Neural crest cell (in vitro differentiated cells): ENCODE measurements around the gene APBB1IP. TPM values are rescaled to one million over a fixed set of nuclear protein-coding genes. Genes with fewer than 3 reads are reported as not detected.
"Not testable (repeated sequence)": the region's sequence is repeated elsewhere in the genome, so short reads cannot be mapped to it uniquely, and the experiment has no call there.

Experiments used
- DNase-seq: peaks from one replicate; pipeline ENCODE4 v3.0.0; 2021; ENCODE audit warnings: low read depth, mixed read lengths, low spot score
- H3K27ac Mint-ChIP-seq: one replicate; pipeline ENCODE4 v1.8.0; 2021; ENCODE audit warnings: mild to moderate bottlenecking, mixed read lengths; ENCODE audit not compliant: unreplicated experiment
- H3K27me3 Mint-ChIP-seq: 2 replicates; pipeline ENCODE4 v1.8.0; 2021; ENCODE audit warnings: low read depth, mild to moderate bottlenecking, mixed read lengths
- H3K36me3 Mint-ChIP-seq: 2 replicates; pipeline ENCODE4 v1.8.0; 2021; ENCODE audit warnings: low read depth, mild to moderate bottlenecking, mixed read lengths
- H3K4me1 Mint-ChIP-seq: 2 replicates; pipeline ENCODE4 v1.8.0; 2021; ENCODE audit warnings: mixed read lengths
- H3K4me3 Mint-ChIP-seq: one replicate; pipeline ENCODE4 v1.8.0; 2021; ENCODE audit warnings: mild to moderate bottlenecking, mixed read lengths
- H3K9me3 Mint-ChIP-seq: 2 replicates; pipeline ENCODE4 v1.8.0; 2021; ENCODE audit warnings: mixed read lengths
- total RNA-seq: library from RNA; stranded (reverse); gene quantifications from 2 replicates; pipeline ENCODE4 v1.2.1, GENCODE V29; 2021
- TF ChIP-seq, protein P1 (sequence below): fragments of 200-600 bp; sonication (generic); conservative IDR thresholded peaks from 2 replicates; pipeline ENCODE4 v1.5.0; 2021; ENCODE audit warnings: antibody characterized with exemption, mild to moderate bottlenecking

Gene APBB1IP
- total RNA-seq, 1 donor from 2014 or later, result not detected

DNA sequence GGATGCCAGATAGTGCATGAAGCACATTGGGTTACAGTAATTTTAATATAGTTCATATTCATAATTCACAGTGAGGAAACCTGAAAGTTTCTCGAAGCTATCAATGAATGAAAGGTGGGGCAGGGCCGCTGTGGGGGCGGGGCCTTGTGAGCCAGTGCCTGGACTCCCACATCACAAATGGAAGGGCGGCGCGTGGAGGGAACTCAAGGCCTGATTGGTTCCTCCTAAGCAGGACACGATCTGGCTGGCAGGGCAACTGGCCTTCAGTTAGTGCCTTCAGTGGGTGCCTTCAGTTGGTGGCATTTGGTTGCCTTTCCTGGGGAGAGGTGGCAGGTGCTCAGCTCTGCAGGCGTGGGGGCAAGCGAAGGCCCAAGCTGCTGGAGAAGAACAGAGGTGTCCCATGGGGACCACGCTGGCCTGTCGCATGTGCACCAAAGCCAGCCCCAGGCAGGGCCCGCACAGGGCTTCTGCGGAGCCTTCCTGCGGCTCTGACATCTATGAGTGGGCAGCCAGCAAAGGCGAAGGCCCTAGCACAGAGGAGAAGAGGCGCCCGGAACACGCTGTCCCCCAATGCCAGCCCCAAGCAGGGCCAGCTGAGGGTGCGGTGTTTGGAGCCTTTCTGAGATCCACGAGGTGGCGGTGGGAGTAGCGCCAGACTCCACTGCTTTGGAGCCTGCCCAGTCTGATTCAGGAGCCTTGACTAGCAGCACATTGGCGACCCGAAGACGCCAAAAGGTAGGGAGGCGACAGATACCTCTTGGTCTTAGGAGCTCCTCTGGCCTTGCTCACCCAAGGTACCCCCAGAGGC lies 141.3 kb downstream of the APBB1IP start:
- DNase-seq, result no peak
- TF ChIP-seq, protein P1, sequence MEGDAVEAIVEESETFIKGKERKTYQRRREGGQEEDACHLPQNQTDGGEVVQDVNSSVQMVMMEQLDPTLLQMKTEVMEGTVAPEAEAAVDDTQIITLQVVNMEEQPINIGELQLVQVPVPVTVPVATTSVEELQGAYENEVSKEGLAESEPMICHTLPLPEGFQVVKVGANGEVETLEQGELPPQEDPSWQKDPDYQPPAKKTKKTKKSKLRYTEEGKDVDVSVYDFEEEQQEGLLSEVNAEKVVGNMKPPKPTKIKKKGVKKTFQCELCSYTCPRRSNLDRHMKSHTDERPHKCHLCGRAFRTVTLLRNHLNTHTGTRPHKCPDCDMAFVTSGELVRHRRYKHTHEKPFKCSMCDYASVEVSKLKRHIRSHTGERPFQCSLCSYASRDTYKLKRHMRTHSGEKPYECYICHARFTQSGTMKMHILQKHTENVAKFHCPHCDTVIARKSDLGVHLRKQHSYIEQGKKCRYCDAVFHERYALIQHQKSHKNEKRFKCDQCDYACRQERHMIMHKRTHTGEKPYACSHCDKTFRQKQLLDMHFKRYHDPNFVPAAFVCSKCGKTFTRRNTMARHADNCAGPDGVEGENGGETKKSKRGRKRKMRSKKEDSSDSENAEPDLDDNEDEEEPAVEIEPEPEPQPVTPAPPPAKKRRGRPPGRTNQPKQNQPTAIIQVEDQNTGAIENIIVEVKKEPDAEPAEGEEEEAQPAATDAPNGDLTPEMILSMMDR, result no peak
- no peaks in the 10 kb centered on the region for H3K36me3 Mint-ChIP-seq

DNA sequence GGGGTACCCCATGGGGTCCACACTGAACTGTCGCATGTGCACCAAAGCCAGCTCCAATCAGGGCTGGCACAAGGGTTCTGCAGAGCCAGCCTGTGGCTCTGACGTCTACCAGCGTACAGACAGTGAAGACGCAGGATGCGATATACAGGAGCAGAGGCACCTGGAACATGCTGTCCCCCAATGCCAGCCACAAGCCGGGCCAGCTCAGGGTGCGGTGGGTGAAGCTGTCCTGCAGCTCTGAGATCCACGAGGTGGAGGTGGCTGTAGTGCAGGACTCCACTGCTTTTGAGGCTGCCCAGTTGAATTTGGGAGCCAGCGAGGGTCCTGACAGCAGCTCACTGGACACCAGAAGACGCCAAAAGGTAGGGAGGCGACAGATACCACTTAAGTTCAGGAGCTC lies 148.1 kb downstream of the APBB1IP start:
- peaks cover 2% of the 10 kb centered on the region for H3K9me3 Mint-ChIP-seq
- TF ChIP-seq, protein P1, result no peak
- no peaks in the 10 kb centered on the region for H3K4me1 Mint-ChIP-seq
- H3K36me3 Mint-ChIP-seq, result no peaks in the 10 kb centered on the region
- no peak overlapping the region for H3K4me3 Mint-ChIP-seq
- peaks cover 1% of the 10 kb centered on the region for H3K27me3 Mint-ChIP-seq
- no peak for DNase-seq
- no peak overlapping the region for H3K27ac Mint-ChIP-seq

More for the DNA sequence above, 141.3 kb downstream of the APBB1IP start:
- H3K9me3 Mint-ChIP-seq, result peaks cover 8% of the 10 kb centered on the region
- no peak overlapping the region for H3K4me3 Mint-ChIP-seq
- no peaks in the 10 kb centered on the region for H3K4me1 Mint-ChIP-seq
- peaks cover 3% of the 10 kb centered on the region for H3K27me3 Mint-ChIP-seq
- H3K27ac Mint-ChIP-seq, result no peak overlapping the region

DNA sequence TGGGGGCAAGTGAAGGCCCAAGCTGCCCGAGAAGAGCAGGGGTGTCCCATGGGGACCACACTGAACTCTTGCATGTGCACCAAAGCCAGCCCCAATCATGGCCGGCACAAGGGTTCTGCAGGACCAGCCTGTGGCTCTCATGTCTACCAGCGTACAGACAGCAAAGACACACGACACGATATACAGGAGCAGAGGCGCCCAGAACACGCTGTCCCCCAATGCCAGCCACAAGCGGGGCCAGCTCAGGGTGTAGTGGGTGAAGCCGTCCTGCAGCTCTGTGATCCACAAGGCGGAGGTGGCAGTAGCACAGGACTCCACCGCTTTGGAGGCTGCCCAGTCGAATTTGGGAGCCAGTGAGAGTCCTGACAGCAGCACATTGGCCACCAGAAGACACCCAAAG lies 150.5 kb downstream of the APBB1IP start:
- DNase-seq, result no peak
- TF ChIP-seq, protein P1, result no peak
- Mint-ChIP-seq H3K9me3 (peaks cover 2% of the 10 kb centered on the region), H3K4me1 (no peaks in the 10 kb centered on the region), H3K27ac (no peak overlapping the region), H3K4me3 (no peak overlapping the region), H3K36me3 (no peaks in the 10 kb centered on the region), H3K27me3 (peaks cover 2% of the 10 kb centered on the region)

DNA sequence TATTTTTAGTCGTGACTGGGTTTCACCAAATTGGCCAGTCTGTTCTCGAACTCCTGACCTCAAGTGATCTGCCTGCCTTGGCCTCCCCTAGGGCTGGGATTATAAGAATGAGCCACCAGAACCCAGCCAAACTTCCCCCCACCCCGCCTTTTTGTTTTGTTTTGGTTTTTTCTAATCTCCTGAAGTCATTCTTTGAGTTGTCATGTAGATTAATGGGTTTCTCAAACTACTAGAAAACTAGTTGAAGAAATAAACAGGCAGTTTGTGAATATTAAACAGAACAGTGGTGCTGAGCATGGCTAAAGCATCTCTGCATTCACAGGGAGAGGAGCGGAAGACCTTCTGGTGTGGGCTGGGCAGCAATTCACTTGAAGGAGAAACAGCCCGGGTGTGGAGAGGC lies 151.7 kb downstream of the APBB1IP start:
- DNase-seq, H3K4me3 Mint-ChIP-seq, H3K27me3 Mint-ChIP-seq: not testable (repeated sequence)

DNA sequence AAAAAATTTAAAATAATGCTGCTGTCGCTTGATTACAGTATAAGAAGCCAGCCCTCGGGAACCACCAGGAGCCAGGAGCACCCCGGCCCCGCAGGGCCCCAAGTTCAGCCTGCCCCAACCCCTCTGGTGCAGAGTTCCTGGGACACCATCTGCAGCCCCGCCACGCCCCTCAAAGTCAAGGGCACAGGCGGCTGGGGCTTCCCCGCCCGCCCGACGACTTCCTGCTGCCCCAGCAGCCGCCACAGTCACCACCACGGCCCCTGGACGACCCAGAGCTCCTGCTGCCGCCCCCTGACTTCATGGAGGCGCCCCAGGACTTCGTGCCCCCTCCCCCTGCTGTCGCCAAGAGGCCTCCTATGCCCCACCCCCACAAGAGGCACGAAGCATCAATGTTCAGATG lies 155.8 kb downstream of the APBB1IP start:
- peaks cover 13% of the 10 kb centered on the region for H3K27me3 Mint-ChIP-seq
- TF ChIP-seq, protein P1, result no peak
- no peaks in the 10 kb centered on the region for H3K9me3 Mint-ChIP-seq
- H3K36me3 Mint-ChIP-seq, result no peaks in the 10 kb centered on the region
- no peak overlapping the region for H3K27ac Mint-ChIP-seq
- H3K4me3 Mint-ChIP-seq, result no peak overlapping the region
- no peak for DNase-seq
- H3K4me1 Mint-ChIP-seq, result no peaks in the 10 kb centered on the region

More for the DNA sequence above, 151.7 kb downstream of the APBB1IP start:
- H3K27ac Mint-ChIP-seq, H3K4me1 Mint-ChIP-seq, H3K9me3 Mint-ChIP-seq, H3K36me3 Mint-ChIP-seq: not testable (repeated sequence)

DNA sequence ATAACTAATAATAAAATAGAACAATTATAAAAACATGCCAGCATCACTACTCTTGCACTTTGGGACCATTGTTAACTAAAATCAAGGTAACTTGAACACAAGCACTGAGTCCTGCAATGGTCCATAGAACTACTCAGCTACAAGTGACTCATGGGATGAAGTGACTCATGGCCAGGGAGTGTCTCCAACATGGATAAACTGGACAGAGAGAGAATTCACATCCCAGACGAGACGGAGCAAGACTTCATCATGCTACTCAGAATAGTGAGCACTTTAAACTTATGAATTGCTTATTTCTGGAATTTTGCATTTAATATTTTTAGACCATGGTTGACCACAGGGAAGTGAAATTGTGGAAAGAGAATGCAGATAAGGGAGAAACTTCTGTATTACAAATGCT lies 165.1 kb downstream of the APBB1IP start:
- H3K36me3 Mint-ChIP-seq, H3K9me3 Mint-ChIP-seq, H3K4me1 Mint-ChIP-seq, DNase-seq, H3K4me3 Mint-ChIP-seq, H3K27ac Mint-ChIP-seq: not testable (repeated sequence)
- peaks cover 27% of the 10 kb centered on the region for H3K27me3 Mint-ChIP-seq

DNA sequence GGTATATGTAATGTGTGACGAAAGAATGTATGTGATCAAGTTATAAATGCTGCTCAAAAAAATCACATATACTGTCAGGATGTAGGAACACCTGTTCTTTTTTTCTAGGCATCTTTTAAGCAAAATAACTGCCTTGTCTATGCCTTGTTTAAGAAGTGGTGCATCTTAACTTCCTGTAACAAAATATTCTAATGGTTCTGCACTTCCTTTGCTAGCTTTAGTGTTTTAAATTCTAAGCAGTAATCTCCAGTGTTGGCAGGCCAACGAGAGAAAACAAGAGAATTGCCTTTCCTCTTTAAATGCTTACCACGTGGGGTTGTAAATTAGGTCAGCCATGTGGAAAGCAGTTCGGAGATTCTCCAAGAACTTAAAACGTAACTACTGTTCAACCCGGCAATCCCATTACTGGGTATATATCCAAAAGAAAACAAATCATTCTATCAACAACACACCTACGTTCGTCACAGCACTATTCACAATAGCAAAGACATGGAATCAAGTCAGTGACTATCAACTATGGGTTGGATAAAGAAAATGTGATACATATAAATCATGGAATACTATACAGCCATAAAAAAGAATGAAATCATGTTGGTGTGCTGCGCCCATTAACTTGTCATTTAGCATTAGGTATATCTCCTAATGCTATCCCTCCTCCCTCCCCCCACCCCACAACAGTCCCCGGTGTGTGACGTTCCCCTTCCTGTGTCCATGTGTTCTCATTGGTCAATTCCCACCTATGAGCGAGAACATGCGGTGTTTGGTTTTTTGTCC lies 166.4 kb downstream of the APBB1IP start:
- H3K27me3 Mint-ChIP-seq, result peaks cover 26% of the 10 kb centered on the region
- H3K27ac Mint-ChIP-seq, H3K9me3 Mint-ChIP-seq, DNase-seq, H3K4me3 Mint-ChIP-seq, H3K4me1 Mint-ChIP-seq, H3K36me3 Mint-ChIP-seq: not testable (repeated sequence)
